Astrocyte (in vitro differentiated cells and primary cell): Measurements from ENCODE around the gene VEZT. TPM values are rescaled to one million over a fixed set of nuclear protein-coding genes. Genes with fewer than 3 reads are reported as not detected.

Source experiments
- DNase-seq: peaks from one replicate; pipeline ENCODE4 v3.0.0-alpha.2; 2010; ENCODE audit warnings: low read depth
- FAIRE-seq: peaks from 2 replicates; lab custom pipeline; 2011; peaks lifted over from hg19 to GRCh38; lab: Jason Lieb, UNC
- H2AFZ ChIP-seq: 2 replicates; pipeline ENCODE4 v1.6.0; 2012; ENCODE audit warnings: low read depth, low read length, inconsistent platforms
- H3K27ac ChIP-seq: 2 replicates; pipeline ENCODE4 v1.5.1; 2011; ENCODE audit warnings: low read depth, low read length, inconsistent platforms
- H3K27me3 ChIP-seq: 2 replicates; pipeline ENCODE4 v1.6.0; 2011; ENCODE audit warnings: low read length, inconsistent platforms; ENCODE audit not compliant: insufficient read depth
- H3K36me3 ChIP-seq: 2 replicates; pipeline ENCODE4 v1.5.1; 2011; ENCODE audit warnings: low read length, inconsistent platforms; ENCODE audit not compliant: insufficient read depth
- H3K4me1 ChIP-seq: 2 replicates; pipeline ENCODE4 v1.5.1; 2011; ENCODE audit warnings: low read length, inconsistent platforms; ENCODE audit not compliant: insufficient read depth
- H3K4me2 ChIP-seq: 2 replicates; pipeline ENCODE4 v1.6.0; 2012; ENCODE audit warnings: low read length, inconsistent platforms
- H3K4me3 ChIP-seq: 2 replicates; pipeline ENCODE4 v1.5.1; 2011; ENCODE audit warnings: low read depth, mild to moderate bottlenecking, low read length, inconsistent platforms; ENCODE audit not compliant: insufficient read depth
- H3K79me2 ChIP-seq: 2 replicates; pipeline ENCODE4 v1.6.0; 2012; ENCODE audit warnings: mild to moderate bottlenecking, low read length, inconsistent platforms; ENCODE audit not compliant: insufficient read depth
- H3K9ac ChIP-seq: 2 replicates; pipeline ENCODE4 v1.6.0; 2012; ENCODE audit warnings: mild to moderate bottlenecking, low read length, inconsistent platforms
- H3K9me3 ChIP-seq: 2 replicates; pipeline ENCODE4 v1.5.1; 2012; ENCODE audit warnings: low read depth, mild to moderate bottlenecking, low read length, inconsistent platforms; ENCODE audit not compliant: insufficient read depth
- H4K20me1 ChIP-seq: 2 replicates; pipeline ENCODE4 v1.6.0; 2012; ENCODE audit warnings: low read length, inconsistent platforms; ENCODE audit not compliant: insufficient read depth
- H3K27ac Mint-ChIP-seq: one replicate; pipeline ENCODE4 v1.8.0; 2021; ENCODE audit warnings: mild to moderate bottlenecking, mixed read lengths; ENCODE audit not compliant: unreplicated experiment
- H3K27me3 Mint-ChIP-seq: one replicate; pipeline ENCODE4 v1.8.0; 2021; ENCODE audit warnings: low read depth, mixed read lengths; ENCODE audit not compliant: unreplicated experiment
- H3K36me3 Mint-ChIP-seq: one replicate; pipeline ENCODE4 v1.8.0; 2021; ENCODE audit warnings: low read depth, mixed read lengths; ENCODE audit not compliant: unreplicated experiment
- H3K4me1 Mint-ChIP-seq: one replicate; pipeline ENCODE4 v1.8.0; 2021; ENCODE audit warnings: low read depth, mixed read lengths; ENCODE audit not compliant: unreplicated experiment
- H3K4me3 Mint-ChIP-seq: one replicate; pipeline ENCODE4 v1.8.0; 2021; ENCODE audit warnings: mild to moderate bottlenecking, moderate library complexity, mixed read lengths; ENCODE audit not compliant: unreplicated experiment
- H3K9me3 Mint-ChIP-seq: one replicate; pipeline ENCODE4 v1.8.0; 2021; ENCODE audit warnings: mild to moderate bottlenecking, mixed read lengths; ENCODE audit not compliant: unreplicated experiment
- EZH2 ChIP-seq: IDR thresholded peaks from 2 replicates; pipeline ENCODE4 v1.6.1; 2012; ENCODE audit warnings: mild to moderate bottlenecking, low read length, inconsistent platforms; ENCODE audit not compliant: insufficient read depth
- total RNA-seq: library from RNA; stranded (reverse); gene quantifications from 2 replicates; pipeline ENCODE4 v1.2.1, GENCODE V29; 2021
- TF ChIP-seq, protein P1 (sequence below): IDR thresholded peaks from 2 replicates; pipeline ENCODE4 v1.5.1; 2011; ENCODE audit warnings: low read depth, mild to moderate bottlenecking, inconsistent platforms, low read length, moderate library complexity; ENCODE audit not compliant: insufficient read depth

VEZT gene
- total RNA-seq, 1 donor from 2014 or later, result 106 TPM

DNA sequence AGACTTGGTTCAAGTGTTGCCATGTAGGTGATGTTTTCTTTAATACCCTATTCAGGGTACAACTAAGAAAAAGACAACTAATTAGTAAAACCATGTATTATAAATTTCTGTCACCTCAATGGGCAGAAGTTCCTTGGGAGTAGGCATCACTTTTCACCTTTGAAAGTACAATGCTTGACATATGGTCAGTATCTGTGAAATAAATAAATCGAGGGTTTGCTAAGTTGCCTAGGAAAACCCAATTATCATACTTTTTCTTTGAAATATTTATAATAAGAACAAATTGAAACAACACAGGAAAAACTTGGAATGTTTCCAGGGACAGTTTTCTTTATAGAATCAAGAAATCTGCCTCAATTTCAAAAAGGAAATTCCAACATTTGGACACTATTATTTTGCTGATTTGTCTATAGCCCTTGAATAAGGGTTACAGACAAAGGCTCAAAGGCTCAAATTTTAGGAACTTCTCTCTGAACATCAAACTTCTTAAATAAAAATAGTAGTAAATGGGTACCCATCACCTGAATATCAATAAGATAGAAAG lies 14.0 kb upstream of the VEZT start:
- Histone ChIP-seq H3K9me3 (no peaks in the 10 kb centered on the region), H3K4me3 (no peak overlapping the region), H3K4me1 (peaks cover 42% of the 10 kb centered on the region), H3K27me3 (no peaks in the 10 kb centered on the region), H3K27ac (peak overlapping the region; percentile 95), H3K36me3 (no peaks in the 10 kb centered on the region), H3K4me2 (peak overlapping the region; percentile 86), H3K9ac (peak overlapping the region; percentile 79), H2AFZ (no peak overlapping the region), H3K79me2 (peaks cover 57% of the 10 kb centered on the region), H4K20me1 (no peaks in the 10 kb centered on the region)
- Mint-ChIP-seq H3K4me3 (peak overlapping the region; percentile 9), H3K9me3 (no peaks in the 10 kb centered on the region), H3K4me1 (peaks cover 65% of the 10 kb centered on the region), H3K36me3 (peaks cover 1% of the 10 kb centered on the region), H3K27me3 (no peaks in the 10 kb centered on the region), H3K27ac (peak overlapping the region; percentile 95)
- DNase-seq, result no peak
- FAIRE-seq, result no peak
- no peak for TF ChIP-seq EZH2
- TF ChIP-seq, protein P1, sequence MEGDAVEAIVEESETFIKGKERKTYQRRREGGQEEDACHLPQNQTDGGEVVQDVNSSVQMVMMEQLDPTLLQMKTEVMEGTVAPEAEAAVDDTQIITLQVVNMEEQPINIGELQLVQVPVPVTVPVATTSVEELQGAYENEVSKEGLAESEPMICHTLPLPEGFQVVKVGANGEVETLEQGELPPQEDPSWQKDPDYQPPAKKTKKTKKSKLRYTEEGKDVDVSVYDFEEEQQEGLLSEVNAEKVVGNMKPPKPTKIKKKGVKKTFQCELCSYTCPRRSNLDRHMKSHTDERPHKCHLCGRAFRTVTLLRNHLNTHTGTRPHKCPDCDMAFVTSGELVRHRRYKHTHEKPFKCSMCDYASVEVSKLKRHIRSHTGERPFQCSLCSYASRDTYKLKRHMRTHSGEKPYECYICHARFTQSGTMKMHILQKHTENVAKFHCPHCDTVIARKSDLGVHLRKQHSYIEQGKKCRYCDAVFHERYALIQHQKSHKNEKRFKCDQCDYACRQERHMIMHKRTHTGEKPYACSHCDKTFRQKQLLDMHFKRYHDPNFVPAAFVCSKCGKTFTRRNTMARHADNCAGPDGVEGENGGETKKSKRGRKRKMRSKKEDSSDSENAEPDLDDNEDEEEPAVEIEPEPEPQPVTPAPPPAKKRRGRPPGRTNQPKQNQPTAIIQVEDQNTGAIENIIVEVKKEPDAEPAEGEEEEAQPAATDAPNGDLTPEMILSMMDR, result no peak

DNA sequence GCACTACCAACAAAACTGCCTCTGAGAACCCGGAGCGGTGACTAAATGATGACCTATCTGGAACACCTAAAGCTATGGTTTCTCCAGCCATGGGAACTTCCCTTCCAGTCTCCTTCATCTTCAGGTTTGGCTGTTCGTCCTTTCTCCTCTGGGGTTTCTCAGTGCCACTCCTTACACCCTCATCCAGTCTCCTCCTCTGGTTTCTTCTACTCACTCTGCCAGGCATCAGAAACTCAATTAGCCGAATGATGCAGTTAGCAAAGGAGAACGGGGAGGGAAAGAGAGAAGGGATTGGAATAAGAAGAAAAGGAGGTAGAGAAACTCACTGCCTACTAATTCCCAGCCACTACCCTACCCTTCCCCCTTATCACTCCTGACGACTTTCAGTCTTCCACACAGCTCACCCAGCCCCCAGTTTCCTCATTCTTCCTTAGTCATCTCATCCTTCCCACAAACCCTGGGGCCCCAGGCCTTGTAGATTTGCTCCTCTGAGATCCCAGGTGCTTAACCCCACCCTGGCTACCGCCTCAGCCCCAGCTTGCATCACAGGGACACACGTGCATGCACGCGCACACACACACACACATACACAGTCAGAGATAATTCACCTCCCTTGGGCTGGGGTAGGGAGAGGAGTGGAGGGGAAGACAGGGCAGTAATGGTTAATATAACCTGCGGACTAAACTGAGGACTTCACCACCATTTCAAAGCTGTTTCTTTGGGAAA lies 13.3 kb upstream of the VEZT start:
- peaks cover 66% of the 10 kb centered on the region for H3K4me1 Mint-ChIP-seq
- H3K27ac ChIP-seq, result peak overlapping the region; percentile 95
- no peaks in the 10 kb centered on the region for H4K20me1 ChIP-seq
- H3K4me1 ChIP-seq, result peaks cover 42% of the 10 kb centered on the region
- FAIRE-seq (no peak), DNase-seq (peak; percentile 93)
- peak overlapping the region; percentile 79 for H3K9ac ChIP-seq
- H3K9me3 ChIP-seq, result no peaks in the 10 kb centered on the region
- peaks cover 6% of the 10 kb centered on the region for H3K36me3 Mint-ChIP-seq
- no peaks in the 10 kb centered on the region for H3K36me3 ChIP-seq
- peak overlapping the region; percentile 66 for H2AFZ ChIP-seq
- H3K27me3 Mint-ChIP-seq, result no peaks in the 10 kb centered on the region
- peak overlapping the region; percentile 44 for H3K4me3 ChIP-seq
- H3K27ac Mint-ChIP-seq, result peak overlapping the region; percentile 95
- H3K9me3 Mint-ChIP-seq, result no peaks in the 10 kb centered on the region
- H3K27me3 ChIP-seq, result no peaks in the 10 kb centered on the region
- H3K79me2 ChIP-seq, result peaks cover 55% of the 10 kb centered on the region
- peak overlapping the region; percentile 74 for H3K4me3 Mint-ChIP-seq
- TF ChIP-seq, protein P1, result no peak
- no peak for TF ChIP-seq EZH2
- peak overlapping the region; percentile 86 for H3K4me2 ChIP-seq
